GM23338 (cell line): ENCODE results near the gene PUS1. TPM values are rescaled to one million over a fixed set of nuclear protein-coding genes. Genes with fewer than 3 reads are reported as not detected.

Experiments
- ATAC-seq: fragments of 200-7000 bp; cut with Tn5 transposase; 3 replicates; pipeline ENCODE4 v1.9.1; 2020
- DNase-seq: peaks from one replicate; pipeline ENCODE4 v3.0.0-alpha.2; 2015; ENCODE audit warnings: low spot score
- H2AFZ ChIP-seq: fragments of 200-600 bp; sonication (generic); 2 replicates; pipeline ENCODE4 v1.8.0; 2016; ENCODE audit warnings: antibody characterized with exemption, mild to moderate bottlenecking, moderate library complexity
- H3F3A ChIP-seq: fragments of 200-600 bp; sonication (generic); replicated peaks from 2 replicates; pipeline ENCODE4 v1.8.0; 2017; ENCODE audit warnings: antibody characterized with exemption, mixed run types, low read depth
- H3K27ac ChIP-seq: fragments of 200-600 bp; sonication (generic); 2 replicates; pipeline ENCODE4 v1.6.1; 2016; ENCODE audit warnings: low read depth
- H3K27me3 ChIP-seq: fragments of 200-600 bp; sonication (generic); 2 replicates; pipeline ENCODE4 v1.8.0; 2016; ENCODE audit warnings: mild to moderate bottlenecking, mixed run types, moderate library complexity; ENCODE audit not compliant: insufficient read depth
- H3K36me3 ChIP-seq: fragments of 200-600 bp; sonication (generic); 2 replicates; pipeline ENCODE4 v1.8.0; 2016; ENCODE audit warnings: mild to moderate bottlenecking; ENCODE audit not compliant: insufficient read depth
- H3K4me1 ChIP-seq: fragments of 200-600 bp; sonication (generic); 2 replicates; pipeline ENCODE4 v1.8.0; 2016; ENCODE audit warnings: mild to moderate bottlenecking, moderate library complexity; ENCODE audit not compliant: insufficient read depth
- H3K4me2 ChIP-seq: fragments of 200-600 bp; sonication (generic); 2 replicates; pipeline ENCODE4 v1.7.1; 2017; ENCODE audit warnings: mixed run types
- H3K4me3 ChIP-seq: fragments of 200-600 bp; sonication (generic); 2 replicates; pipeline ENCODE4 v1.6.1; 2016; ENCODE audit warnings: mixed run types
- H3K79me2 ChIP-seq: fragments of 200-600 bp; sonication (generic); replicated peaks from 2 replicates; pipeline ENCODE4 v1.8.0; 2017; ENCODE audit warnings: mild to moderate bottlenecking; ENCODE audit not compliant: insufficient read depth
- H3K9me2 ChIP-seq: fragments of 200-600 bp; sonication (generic); 2 replicates; pipeline ENCODE4 v1.8.0; 2017; ENCODE audit not compliant: insufficient read depth
- H4K20me1 ChIP-seq: fragments of 200-600 bp; sonication (generic); replicated peaks from 2 replicates; pipeline ENCODE4 v1.8.0; 2017; ENCODE audit warnings: mild to moderate bottlenecking; ENCODE audit not compliant: insufficient read depth
- H3K27ac Mint-ChIP-seq: 2 replicates; pipeline ENCODE4 v1.8.0; 2020; ENCODE audit warnings: inconsistent platforms, mild to moderate bottlenecking, moderate library complexity, mixed read lengths
- H3K27me3 Mint-ChIP-seq: 3 replicates; pipeline ENCODE4 v1.8.0; 2022; ENCODE audit warnings: low read depth, mild to moderate bottlenecking, moderate library complexity, mixed read lengths, inconsistent platforms; ENCODE audit not compliant: insufficient read depth, poor library complexity
- H3K36me3 Mint-ChIP-seq: 3 replicates; pipeline ENCODE4 v1.8.0; 2021; ENCODE audit warnings: low read depth, mild to moderate bottlenecking, inconsistent platforms, moderate library complexity, mixed read lengths
- H3K4me1 Mint-ChIP-seq: 3 replicates; pipeline ENCODE4 v1.8.0; 2020; ENCODE audit warnings: mild to moderate bottlenecking, inconsistent platforms, mixed read lengths
- H3K4me3 Mint-ChIP-seq: 3 replicates; pipeline ENCODE4 v1.8.0; 2021; ENCODE audit warnings: moderate library complexity, mild to moderate bottlenecking, inconsistent platforms, mixed read lengths
- H3K9me3 Mint-ChIP-seq: 3 replicates; pipeline ENCODE4 v1.8.0; 2020; ENCODE audit warnings: moderate library complexity, mild to moderate bottlenecking, inconsistent platforms, mixed read lengths
- CREB1 ChIP-seq: fragments of 250-450 bp; sonication (Bioruptor Pico); IDR thresholded peaks from 2 replicates; pipeline ENCODE4 v1.5.0; 2020; ENCODE audit warnings: low read depth, mild to moderate bottlenecking, moderate library complexity
- CTCF ChIP-seq, 2 experiments: fragments of 200-600 bp in 1 of 2; sonication (generic) in 1 of 2; conservative IDR thresholded peaks; 2 replicates each; pipeline versions ENCODE4 v1.5.1 to v1.6.1; 2016 to 2017; ENCODE audit warnings: antibody characterized with exemption in 2 of 2, low read depth in 2 of 2, mild to moderate bottlenecking in 2 of 2, moderate library complexity in 1 of 2
- ETS1 ChIP-seq: IDR thresholded peaks from 2 replicates; pipeline ENCODE4 v1.6.1; 2016; ENCODE audit warnings: antibody characterized with exemption
- EZH2 ChIP-seq: fragments of 200-600 bp; sonication (generic); IDR thresholded peaks from one replicate; pipeline ENCODE4 v1.8.0; 2017; ENCODE audit warnings: antibody characterized with exemption, mild to moderate bottlenecking, low read depth; ENCODE audit not compliant: unreplicated experiment
- EZH2phosphoT487 ChIP-seq: fragments of 200-600 bp; sonication (generic); IDR thresholded peaks from one replicate; pipeline ENCODE4 v1.8.1; 2018; ENCODE audit warnings: antibody characterized with exemption; ENCODE audit not compliant: unreplicated experiment
- JUNB ChIP-seq: IDR thresholded peaks from one replicate; pipeline ENCODE4 v1.6.1; 2016; ENCODE audit warnings: antibody characterized with exemption; ENCODE audit not compliant: unreplicated experiment
- NANOG ChIP-seq: IDR thresholded peaks from 2 replicates; pipeline ENCODE4 v1.6.1; 2016; ENCODE audit warnings: antibody characterized with exemption, borderline replicate concordance
- POLR2AphosphoS5 ChIP-seq: IDR thresholded peaks from 2 replicates; pipeline ENCODE4 v1.6.1; 2016; ENCODE audit warnings: antibody characterized with exemption, low read depth
- REST ChIP-seq: IDR thresholded peaks from one replicate; pipeline ENCODE4 v1.6.1; 2018; ENCODE audit warnings: antibody characterized with exemption; ENCODE audit not compliant: unreplicated experiment
- STAT1 ChIP-seq: IDR thresholded peaks from one replicate; pipeline ENCODE4 v1.6.1; 2016; ENCODE audit warnings: antibody characterized with exemption; ENCODE audit not compliant: unreplicated experiment
- ZNF114 ChIP-seq: fragments of 250-450 bp; sonication (Bioruptor Pico); IDR thresholded peaks from 2 replicates; pipeline ENCODE4 v1.5.0; 2020; ENCODE audit warnings: mild to moderate bottlenecking, moderate library complexity
- ZNF331 ChIP-seq: fragments of 250-450 bp; sonication (Bioruptor Pico); IDR thresholded peaks from 2 replicates; pipeline ENCODE4 v1.5.0; 2020; ENCODE audit warnings: low read depth, mild to moderate bottlenecking, moderate library complexity
- polyA plus RNA-seq: library from polyadenylated mRNA; unstranded; fragments of >200 nt; fragmentation: Nextera tagmentation; extraction: Ambion mirVana; gene quantifications from 2 replicates; pipeline ENCODE4 v1.2.1, GENCODE V29; 2016
- total RNA-seq: library from RNA; depleted of rRNA; stranded (reverse); fragments of >200 nt; shearing (Covaris generic); gene quantifications from 2 replicates; pipeline ENCODE4 v1.2.3, GENCODE V29; 2014

Gene PUS1
- total and polyA plus RNA-seq, 2 experiments from 2014 or later = 52.4 to 73.0 TPM

GRCh38 chr12:131904346-131904745 is 24.7 kb upstream of the PUS1 start:
- peaks cover 3% of the 10 kb centered on the region; the same call in 1 of the 3 replicates for H3K36me3 Mint-ChIP-seq
- no peak overlapping the region for H3K27ac ChIP-seq
- H3K27ac Mint-ChIP-seq = 0 out of 2 replicates have a peak overlapping the region, but pooled peaks have one; percentile 56
- H3K27me3 Mint-ChIP-seq = peaks cover 8% of the 10 kb centered on the region
- H3F3A ChIP-seq = 0 out of 2 replicates have a peak, but pooled peaks cover 8% of the 10 kb centered on the region
- no peak overlapping the region for H3K4me3 Mint-ChIP-seq
- H3K9me2 ChIP-seq = no peaks in the 10 kb centered on the region
- H3K4me1 ChIP-seq = no peaks in the 10 kb centered on the region
- H3K9me3 Mint-ChIP-seq = no peaks in the 10 kb centered on the region
- no peaks in the 10 kb centered on the region for H3K27me3 ChIP-seq
- H3K79me2 ChIP-seq = peaks cover 24% of the 10 kb centered on the region
- H4K20me1 ChIP-seq = peaks cover 8% of the 10 kb centered on the region
- H3K36me3 ChIP-seq = no peaks in the 10 kb centered on the region
- H2AFZ ChIP-seq = no peak overlapping the region
- TF ChIP-seq STAT1 (no peak), JUNB (no peak), EZH2 (no peak), REST (no peak), ZNF114 (CRISPR knock-in tag) (no peak), POLR2AphosphoS5 (no peak), EZH2phosphoT487 (no peak), CTCF (conservative IDR thresholded peaks at IDR 0.05; ENCODE audit: low read depth in 2 of 2) (no peak), NANOG (no peak), ZNF331 (no peak), ETS1 (no peak), CREB1 (no peak)
- DNase-seq (no peak), ATAC-seq (no peak)
- no peak overlapping the region for H3K4me2 ChIP-seq
- H3K4me3 ChIP-seq = no peak overlapping the region
- peaks cover 5% of the 10 kb centered on the region; the same call in 1 of the 3 replicates for H3K4me1 Mint-ChIP-seq
